NCI-H1105 (cell line): ENCODE measurements around the gene COL25A1.

Experiments used
- DNase-seq: peaks from one replicate; lab custom pipeline; 2025; lab: John Stamatoyannopoulos, UW

COL25A1 gene

GRCh38 chr4:108811486-108811885 lies 491.0 kb downstream of the COL25A1 start:
- no peak for DNase-seq

GRCh38 chr4:108810087-108810486 lies 492.4 kb downstream of the COL25A1 start:
- no peak for DNase-seq

- no peak for DNase-seq
Observed at GRCh38 chr4:108804648-108805273, 497.7 kb downstream of the COL25A1 start.

GRCh38 chr4:108799306-108799705 lies 503.2 kb downstream of the COL25A1 start:
- DNase-seq: no peak

GRCh38 chr4:108796173-108796572 lies 506.3 kb downstream of the COL25A1 start:
- no peak for DNase-seq

GRCh38 chr4:108795733-108796132 lies 506.7 kb downstream of the COL25A1 start:
- DNase-seq: no peak

- no peak for DNase-seq
Observed at GRCh38 chr4:108794136-108794535, 508.3 kb downstream of the COL25A1 start.

GRCh38 chr4:108793415-108793814 lies 509.0 kb downstream of the COL25A1 start:
- no peak for DNase-seq

GRCh38 chr4:108788731-108789130 lies 513.7 kb downstream of the COL25A1 start:
- DNase-seq: no peak

GRCh38 chr4:108787724-108788123 lies 514.7 kb downstream of the COL25A1 start:
- DNase-seq: no peak

GRCh38 chr4:108787106-108787505 lies 515.4 kb downstream of the COL25A1 start:
- no peak for DNase-seq

- no peak for DNase-seq
Observed at GRCh38 chr4:108786351-108786750, 516.1 kb downstream of the COL25A1 start.

GRCh38 chr4:108783665-108784463 lies 518.6 kb downstream of the COL25A1 start:
- no peak for DNase-seq

- DNase-seq: no peak
Observed at GRCh38 chr4:108779958-108780357, 522.5 kb downstream of the COL25A1 start.

GRCh38 chr4:108777388-108777787 lies 525.1 kb downstream of the COL25A1 start:
- no peak for DNase-seq

- DNase-seq: no peak
Observed at GRCh38 chr4:108775921-108776320, 526.5 kb downstream of the COL25A1 start.

GRCh38 chr4:108774809-108775530 lies 527.5 kb downstream of the COL25A1 start:
- DNase-seq: no peak

GRCh38 chr4:108772402-108772801 lies 530.1 kb downstream of the COL25A1 start:
- DNase-seq: no peak

GRCh38 chr4:108766058-108766457 lies 536.4 kb downstream of the COL25A1 start:
- DNase-seq: no peak

GRCh38 chr4:108763986-108764385 lies 538.5 kb downstream of the COL25A1 start:
- no peak for DNase-seq

- no peak for DNase-seq
Observed at GRCh38 chr4:108763226-108763593, 539.2 kb downstream of the COL25A1 start.

- peak; percentile 5 for DNase-seq
Observed at GRCh38 chr4:108762559-108763225, 539.8 kb downstream of the COL25A1 start, which contains the start of gene ETNPPL. ETNPPL (minus strand) TSS chr4:108763053; CDS start chr4:108762898, 155 bp downstream.
